ENCODE measurements around the gene FAM187B. TPM values are rescaled to one million over a fixed set of nuclear protein-coding genes. Genes with fewer than 3 reads are reported as not detected.
"Not testable (repeated sequence)": the region's sequence is repeated elsewhere in the genome, so short reads cannot be mapped to it uniquely, and the experiment has no call there.

The FAM187B gene
- total and polyA plus RNA-seq, 2 donors, result not detected

GRCh38 chr19:35253316-35254286 lies 25.1 kb upstream of the FAM187B start:
- no peaks in the 10 kb centered on the region for H3K36me3 ChIP-seq (ENCODE audit: insufficient read depth)
- no peaks in the 10 kb centered on the region for H3K4me1 ChIP-seq (ENCODE audit: insufficient read depth)
- no peak for DNase-seq (ENCODE audit: extremely low spot score)
- no peak overlapping the region for H3K4me3 ChIP-seq (ENCODE audit: low read depth, low read length)
- no peak overlapping the region for H3K27ac ChIP-seq (ENCODE audit: low read depth)
- WGBS, result 76% methylated on average over 9 of the region's 9 CpGs

- no peak for DNase-seq (ENCODE audit: extremely low spot score)
- H3K4me1 ChIP-seq (ENCODE audit: insufficient read depth), result no peaks in the 10 kb centered on the region
- no peak overlapping the region for H3K4me3 ChIP-seq (ENCODE audit: low read depth, low read length)
- H3K36me3 ChIP-seq (ENCODE audit: insufficient read depth), result no peaks in the 10 kb centered on the region
- no peak overlapping the region for H3K27ac ChIP-seq (ENCODE audit: low read depth)
- WGBS, result 83% methylated on average over 2 of the region's 2 CpGs
Observed at GRCh38 chr19:35251456-35251855, 22.9 kb upstream of the FAM187B start.

GRCh38 chr19:35249848-35250711 lies 21.5 kb upstream of the FAM187B start:
- no peaks in the 10 kb centered on the region for H3K36me3 ChIP-seq (ENCODE audit: insufficient read depth)
- WGBS, result 84% methylated on average over 34 of the region's 34 CpGs

GRCh38 chr19:35249146-35249847 lies 20.8 kb upstream of the FAM187B start:
- Histone ChIP-seq H3K4me1 (ENCODE audit: insufficient read depth) (no peaks in the 10 kb centered on the region), H3K4me3 (ENCODE audit: low read depth, low read length) (peak overlapping the region; percentile 50), H3K27ac (ENCODE audit: low read depth) (peak overlapping the region; percentile 74), H3K36me3 (ENCODE audit: insufficient read depth) (no peaks in the 10 kb centered on the region)
- 4% methylated on average over 39 of the region's 39 CpGs for WGBS
- DNase-seq (ENCODE audit: extremely low spot score), result no peak

More at GRCh38 chr19:35249848-35250711, 21.5 kb upstream of the FAM187B start:
- Histone ChIP-seq H3K27ac (ENCODE audit: low read depth) (no peak overlapping the region), H3K4me3 (ENCODE audit: low read depth, low read length) (no peak overlapping the region), H3K4me1 (ENCODE audit: insufficient read depth) (no peaks in the 10 kb centered on the region)
- DNase-seq (ENCODE audit: extremely low spot score), result no peak

GRCh38 chr19:35248310-35249145 lies 20.0 kb upstream of the FAM187B start, which contains the start of gene LSR:
TSS of gene LSR (plus strand) at chr19:35249002. CDS start at chr19:35249023, 21 bp downstream.
- Histone ChIP-seq H3K4me3 (ENCODE audit: low read depth, low read length) (peak within 1 kb of the TSS; percentile 50), H3K27ac (ENCODE audit: low read depth) (peak within 1 kb of the TSS; percentile 74), H3K36me3 (ENCODE audit: insufficient read depth) (no peaks in the 10 kb centered on the region), H3K4me1 (ENCODE audit: insufficient read depth) (no peaks in the 10 kb centered on the region)
- under 1% methylated on average over 69 of the region's 69 CpGs for WGBS
- DNase-seq (ENCODE audit: extremely low spot score), result peak; percentile 61

- Histone ChIP-seq H3K36me3 (ENCODE audit: insufficient read depth) (no peaks in the 10 kb centered on the region), H3K27ac (ENCODE audit: low read depth) (peak overlapping the region; percentile 74), H3K4me1 (ENCODE audit: insufficient read depth) (no peaks in the 10 kb centered on the region), H3K4me3 (ENCODE audit: low read depth, low read length) (peak overlapping the region; percentile 50)
- WGBS, result 2% methylated on average over 42 of the region's 42 CpGs
- peak; percentile 66 for DNase-seq (ENCODE audit: extremely low spot score)
Observed at GRCh38 chr19:35247526-35248309, 19.2 kb upstream of the FAM187B start.

- DNase-seq (ENCODE audit: extremely low spot score), result no peak
- Histone ChIP-seq H3K36me3 (ENCODE audit: insufficient read depth) (no peaks in the 10 kb centered on the region), H3K4me3 (ENCODE audit: low read depth, low read length) (no peak overlapping the region), H3K4me1 (ENCODE audit: insufficient read depth) (no peaks in the 10 kb centered on the region), H3K27ac (ENCODE audit: low read depth) (no peak overlapping the region)
- 80% methylated on average over 4 of the region's 4 CpGs for WGBS
Observed at GRCh38 chr19:35246466-35247092, 18.0 kb upstream of the FAM187B start.

GRCh38 chr19:35241417-35241816 lies 12.9 kb upstream of the FAM187B start:
- no peak overlapping the region for H3K27ac ChIP-seq (ENCODE audit: low read depth)
- DNase-seq (ENCODE audit: extremely low spot score), result no peak
- H3K4me1 ChIP-seq (ENCODE audit: insufficient read depth), result no peaks in the 10 kb centered on the region
- no peaks in the 10 kb centered on the region for H3K36me3 ChIP-seq (ENCODE audit: insufficient read depth)
- H3K4me3 ChIP-seq (ENCODE audit: low read depth, low read length), result no peak overlapping the region
- 92% methylated on average over 1 of the region's 1 CpG for WGBS

GRCh38 chr19:35240327-35240726 lies 11.8 kb upstream of the FAM187B start:
- no peak for DNase-seq (ENCODE audit: extremely low spot score)
- H3K4me1 ChIP-seq (ENCODE audit: insufficient read depth), result no peaks in the 10 kb centered on the region
- no peak overlapping the region for H3K27ac ChIP-seq (ENCODE audit: low read depth)
- H3K4me3 ChIP-seq (ENCODE audit: low read depth, low read length), result no peak overlapping the region
- WGBS, result 89% methylated on average over 1 of the region's 1 CpG
- no peaks in the 10 kb centered on the region for H3K36me3 ChIP-seq (ENCODE audit: insufficient read depth)

- not testable (repeated sequence) for H3K4me1 ChIP-seq (ENCODE audit: insufficient read depth); DNase-seq (ENCODE audit: extremely low spot score); H3K4me3 ChIP-seq (ENCODE audit: low read depth, low read length); H3K36me3 ChIP-seq (ENCODE audit: insufficient read depth); H3K27ac ChIP-seq (ENCODE audit: low read depth)
- 83% methylated on average over 1 of the region's 1 CpG for WGBS
Observed at GRCh38 chr19:35239597-35239996, 11.1 kb upstream of the FAM187B start.

- no peaks in the 10 kb centered on the region for H3K4me1 ChIP-seq (ENCODE audit: insufficient read depth)
- H3K27ac ChIP-seq (ENCODE audit: low read depth), result no peak overlapping the region
- WGBS, result 76% methylated on average over 6 of the region's 6 CpGs
- H3K36me3 ChIP-seq (ENCODE audit: insufficient read depth), result no peaks in the 10 kb centered on the region
- no peak overlapping the region for H3K4me3 ChIP-seq (ENCODE audit: low read depth, low read length)
- DNase-seq (ENCODE audit: extremely low spot score), result no peak
Observed at GRCh38 chr19:35236638-35237400, 8.3 kb upstream of the FAM187B start.
